Keratinocyte (primary cell): ENCODE results near the gene NFIC. TPM values are rescaled to one million over a fixed set of nuclear protein-coding genes. Genes with fewer than 3 reads are reported as not detected.

ENCODE experiments used
- DNase-seq: peaks from one replicate; pipeline ENCODE4 v3.0.0-alpha.2; 2011; ENCODE audit warnings: low read depth, missing footprints, low spot score
- FAIRE-seq: peaks from 2 replicates; lab custom pipeline; 2011; peaks lifted over from hg19 to GRCh38; lab: Jason Lieb, UNC
- H2AFZ ChIP-seq: 2 replicates; pipeline ENCODE4 v1.6.0; 2012; ENCODE audit warnings: low read length, control low read depth, inconsistent platforms; ENCODE audit not compliant: control insufficient read depth
- H3K27ac ChIP-seq: 2 replicates; pipeline ENCODE4 v1.5.1; 2011; ENCODE audit warnings: low read length; ENCODE audit not compliant: control insufficient read depth, insufficient read depth
- H3K27me3 ChIP-seq: 3 replicates; pipeline ENCODE4 v1.6.0; 2011; ENCODE audit warnings: low read length; ENCODE audit not compliant: control insufficient read depth, insufficient read depth; ENCODE audit errors: extremely low read depth
- H3K36me3 ChIP-seq, 2 experiments: 2 replicates in 1 of 2; 3 replicates in 1 of 2; pipeline ENCODE4 v1.5.1; 2011; ENCODE audit warnings: low read length in 2 of 2, mild to moderate bottlenecking in 1 of 2; ENCODE audit not compliant: control insufficient read depth in 2 of 2, insufficient read depth in 2 of 2; ENCODE audit errors: extremely low read depth in 1 of 2
- H3K4me1 ChIP-seq: 3 replicates; pipeline ENCODE4 v1.5.1; 2011; ENCODE audit warnings: low read length; ENCODE audit not compliant: control insufficient read depth, insufficient read depth; ENCODE audit errors: extremely low read depth
- H3K4me2 ChIP-seq: 3 replicates; pipeline ENCODE4 v1.6.0; 2011; ENCODE audit warnings: low read depth, low read length; ENCODE audit not compliant: control insufficient read depth, insufficient read depth; ENCODE audit errors: extremely low read depth
- H3K4me3 ChIP-seq, 3 experiments: fragments of 200-600 bp in 1 of 3; sonication (generic) in 1 of 3; 2 replicates in 2 of 3; 3 replicates in 1 of 3; pipeline ENCODE4 v1.5.1; 2011 to 2016; ENCODE audit warnings: low read length in 3 of 3, mild to moderate bottlenecking in 3 of 3, control low read depth in 2 of 3, inconsistent platforms in 1 of 3, low read depth in 1 of 3, mixed read lengths in 1 of 3, mixed run types in 1 of 3, moderate library complexity in 1 of 3; ENCODE audit not compliant: control insufficient read depth in 2 of 3, insufficient read depth in 2 of 3; ENCODE audit errors: extremely low read depth in 1 of 3
- H3K79me2 ChIP-seq: 2 replicates; pipeline ENCODE4 v1.6.0; 2012; ENCODE audit warnings: low read length; ENCODE audit not compliant: control insufficient read depth, insufficient read depth
- H3K9ac ChIP-seq: 3 replicates; pipeline ENCODE4 v1.6.0; 2011; ENCODE audit warnings: low read length; ENCODE audit not compliant: control insufficient read depth, insufficient read depth; ENCODE audit errors: extremely low read depth
- H3K9me1 ChIP-seq: 3 replicates; pipeline ENCODE4 v1.6.0; 2011; ENCODE audit warnings: low read length; ENCODE audit not compliant: control insufficient read depth, insufficient read depth; ENCODE audit errors: extremely low read depth
- H3K9me3 ChIP-seq: 2 replicates; pipeline ENCODE4 v1.5.1; 2012; ENCODE audit warnings: low read depth, low read length; ENCODE audit not compliant: control insufficient read depth
- H4K20me1 ChIP-seq: 3 replicates; pipeline ENCODE4 v1.6.0; 2011; ENCODE audit warnings: low read length; ENCODE audit not compliant: control insufficient read depth, insufficient read depth; ENCODE audit errors: extremely low read depth
- CTCF ChIP-seq, 3 experiments: IDR thresholded peaks in 1 of 3; conservative IDR thresholded peaks in 1 of 3; optimal IDR thresholded peaks in 1 of 3; 2 replicates in 2 of 3; 3 replicates in 1 of 3; pipeline versions ENCODE3 to v1.5.1; 2011; ENCODE audit warnings: low read length in 3 of 3, mild to moderate bottlenecking in 3 of 3, moderate library complexity in 2 of 3, control low read depth in 1 of 3, inconsistent platforms in 1 of 3; ENCODE audit not compliant: insufficient read depth in 2 of 3; ENCODE audit errors: extremely low read depth in 1 of 3
- EZH2 ChIP-seq: IDR thresholded peaks from one replicate; pipeline ENCODE4 v1.6.1; 2012; ENCODE audit warnings: inconsistent platforms, mild to moderate bottlenecking, low read length, moderate library complexity
- dilution Hi-C: fragments of 300-500 bp; cut with MboI; formaldehyde crosslinking; loops from one replicate; pipeline ENCODE4 v1.7.0; 2020; ENCODE audit warnings: low sequenced_read_pairs; ENCODE audit not compliant: extremely low pct_ligation_motif_present
- polyA plus RNA-seq, 5 experiments: library from polyadenylated mRNA; depleted of rRNA in 3 of 5; stranded (reverse) in 3 of 5; stranded (forward) in 1 of 5; unstranded in 1 of 5; fragments of >200 nt; gene quantifications; 1 replicate in 1 of 5; 2 replicates in 3 of 5; 3 replicates in 1 of 5; pipeline versions ENCODE4 v1.2.1 to v1.2.3, GENCODE V29; 2011 to 2012; ENCODE audit warnings: missing spikeins in 2 of 5, low read depth in 1 of 5, low replicate concordance in 1 of 5

The NFIC gene
- polyA plus RNA-seq, 1 donor (not counting 4 experiments of a cell fraction or from before 2014, with no cell fraction given), result 2.4 TPM

- H3K9me3 ChIP-seq, result no peaks in the 10 kb centered on the region
- H3K9me1 ChIP-seq, result no peaks in the 10 kb centered on the region
- H3K27me3 ChIP-seq, result peaks cover 6% of the 10 kb centered on the region
- peak overlapping the region; percentile 44 for H3K9ac ChIP-seq
- DNase-seq (no peak), FAIRE-seq (no peak)
- H2AFZ ChIP-seq, result peak overlapping the region; percentile 63
- TF ChIP-seq CTCF (optimal IDR thresholded peaks at IDR 0.05 in 1 of 3, IDR thresholded peaks at IDR 0.05 in 1 of 3, conservative IDR thresholded peaks at IDR 0.05 in 1 of 3; ENCODE audit: extremely low read depth in 1 of 3, insufficient read depth in 2 of 3, low read length in 3 of 3) (no peak), EZH2 (peak; percentile 54)
- H3K27ac ChIP-seq, result no peak overlapping the region
- peaks cover 23% of the 10 kb centered on the region for H3K4me1 ChIP-seq
- H3K79me2 ChIP-seq, result peaks cover 19% of the 10 kb centered on the region
- no peaks in the 10 kb centered on the region for H3K36me3 ChIP-seq
- peak overlapping the region; percentile 82 for H3K4me2 ChIP-seq
- dilution Hi-C loops, result no loop called here
- peaks cover 3% of the 10 kb centered on the region for H4K20me1 ChIP-seq
- peak overlapping the region; percentile 59 to 67 (median 62) for H3K4me3 ChIP-seq
Measured at GRCh38 chr19:3359015-3359918, 7.1 kb upstream of the NFIC start.

GRCh38 chr19:3359919-3360420 is 6.4 kb upstream of the NFIC start:
- dilution Hi-C loops, result no loop called here
- Histone ChIP-seq H3K4me2 (peak overlapping the region; percentile 94), H3K4me3 (peak overlapping the region; percentile 62 to 80 (median 77)), H3K36me3 (no peaks in the 10 kb centered on the region), H2AFZ (peak overlapping the region; percentile 60), H3K79me2 (peaks cover 19% of the 10 kb centered on the region), H3K27me3 (peaks cover 6% of the 10 kb centered on the region), H3K9me3 (no peaks in the 10 kb centered on the region), H3K9ac (peak overlapping the region; percentile 70), H4K20me1 (peaks cover 3% of the 10 kb centered on the region), H3K27ac (no peak overlapping the region), H3K4me1 (peaks cover 24% of the 10 kb centered on the region), H3K9me1 (no peaks in the 10 kb centered on the region)
- DNase-seq, result no peak
- TF ChIP-seq CTCF (optimal IDR thresholded peaks at IDR 0.05 in 1 of 3, IDR thresholded peaks at IDR 0.05 in 1 of 3, conservative IDR thresholded peaks at IDR 0.05 in 1 of 3; ENCODE audit: extremely low read depth in 1 of 3, insufficient read depth in 2 of 3, low read length in 3 of 3), result no peak
- TF ChIP-seq EZH2, result no peak
- FAIRE-seq, result no peak
